Upper lobe of left lung (tissue), 6 donors: ENCODE data around the gene IQCN. TPM values are rescaled to one million over a fixed set of nuclear protein-coding genes. Genes with fewer than 3 reads are reported as not detected.

ENCODE experiments used
- ATAC-seq, 2 donors: fragments of 200-7000 bp; cut with Tn5 transposase; one replicate each; pipeline ENCODE4 v1.9.1; 2022; ENCODE audit warnings: mild to moderate bottlenecking in 2 of 2, moderate library complexity in 2 of 2; ENCODE audit not compliant: low FRiP score in 2 of 2
- DNase-seq, 2 donors: peaks; one replicate each; pipeline ENCODE4 v3.0.0-alpha.2; 2019 to 2020
- H3K27ac ChIP-seq, 4 donors: fragments of 200-600 bp; sonication (generic); one replicate each; pipeline ENCODE4 v1.5.1; 2016 to 2019
- H3K27me3 ChIP-seq, 4 donors: fragments of 200-600 bp; sonication (generic); one replicate each; pipeline ENCODE4 v1.5.1; 2017 to 2019
- H3K36me3 ChIP-seq, 4 donors: fragments of 200-600 bp; sonication (generic); one replicate each; pipeline ENCODE4 v1.5.1; 2016 to 2019
- H3K4me1 ChIP-seq, 4 donors: fragments of 200-600 bp; sonication (generic); one replicate each; pipeline ENCODE4 v1.5.1; 2018 to 2019
- H3K4me3 ChIP-seq, 4 donors: fragments of 200-600 bp; sonication (generic); one replicate each; pipeline ENCODE4 v1.5.1; 2017 to 2019; ENCODE audit warnings: mild to moderate bottlenecking in 2 of 4, moderate library complexity in 1 of 4
- H3K9me3 ChIP-seq, 4 donors: fragments of 200-600 bp; sonication (generic); one replicate each; pipeline ENCODE4 v1.5.1; 2018 to 2019
- CTCF ChIP-seq, 6 experiments: fragments of 450-650 bp in 4 of 6; fragments of 200-600 bp in 2 of 6; sonication (generic) in 2 of 6; IDR thresholded peaks; one replicate each; pipeline ENCODE4 v1.5.1; 2016 to 2019; ENCODE audit warnings: antibody characterized with exemption in 6 of 6
- EP300 ChIP-seq, 4 donors: sonication (generic); formaldehyde crosslinking; IDR thresholded peaks; one replicate each; pipeline ENCODE4 v1.5.1; 2017; ENCODE audit warnings: antibody characterized with exemption in 4 of 4, control low read depth in 2 of 4
- POLR2A ChIP-seq, 4 donors: fragments of 450-650 bp; IDR thresholded peaks; one replicate each; pipeline ENCODE4 v1.5.1; 2016 to 2017; ENCODE audit warnings: antibody characterized with exemption in 4 of 4, mild to moderate bottlenecking in 2 of 4
- POLR2AphosphoS5 ChIP-seq, 2 donors: sonication (generic); formaldehyde crosslinking; IDR thresholded peaks; one replicate each; pipeline ENCODE4 v1.5.1; 2017; ENCODE audit warnings: antibody characterized with exemption in 2 of 2
- WGBS, 2 donors: methylation state at CpG; one replicate each; pipeline ENCODE4 v1.1.5; 2017 to 2018; 5-methylcytosine and 5-hydroxymethylcytosine counted together
- total RNA-seq, 6 donors: library from RNA; depleted of rRNA in 4 of 6; stranded (reverse); fragments of >200 nt in 4 of 6; gene quantifications; one replicate each; pipeline versions ENCODE4 v1.1.0 to v1.2.1, GENCODE V29; 2016 to 2021
- donor health status: DM: no; HTN: no; CAD: no; lungs with moderate emphysema.
- donor health status: DM: no; HTN: yes; CAD: no; lungs with severe emphysema.

Gene IQCN
- total RNA-seq, 6 donors from 2014 or later, result 6.3 to 58.7 (median 11.7) TPM

- Histone ChIP-seq H3K4me1 (peaks cover 0 to 13% (median 6%) of the 10 kb centered on the region in 4 donors), H3K36me3 (peaks cover 0 to 10% (median 3%) of the 10 kb centered on the region in 4 donors), H3K27ac (peak overlapping the region in 1 of 4 donors; percentile 46), H3K9me3 (peaks cover 0 to 3% (median 0%) of the 10 kb centered on the region in 4 donors), H3K4me3 (no peak overlapping the region), H3K27me3 (no peaks in the 10 kb centered on the region)
- 35 to 49% methylated on average over 4 to 5 of the region's 5 CpGs for WGBS, 2 donors
- peak in 1 of 2 donors; percentile 61 for DNase-seq
- TF ChIP-seq EP300 (IDR thresholded peaks at IDR 0.05) (no peak), POLR2AphosphoS5 (IDR thresholded peaks at IDR 0.05) (no peak), POLR2A (IDR thresholded peaks at IDR 0.05) (no peak), CTCF (IDR thresholded peaks at IDR 0.05) (no peak)
- peak; percentile 57 to 60 for ATAC-seq
These were observed 20.5 kb downstream of the IQCN start for GRCh38 chr19:18253716-18254115.

GRCh38 chr19:18253130-18253529, 21.1 kb downstream of the IQCN start:
- Histone ChIP-seq H3K36me3 (peaks cover 0 to 10% (median 3%) of the 10 kb centered on the region in 4 donors), H3K4me3 (no peak overlapping the region), H3K4me1 (peaks cover 0 to 13% (median 8%) of the 10 kb centered on the region in 4 donors), H3K9me3 (peaks cover 0 to 3% (median 0%) of the 10 kb centered on the region in 4 donors), H3K27me3 (no peaks in the 10 kb centered on the region), H3K27ac (no peak overlapping the region)
- TF ChIP-seq EP300 (IDR thresholded peaks at IDR 0.05) (no peak), POLR2A (IDR thresholded peaks at IDR 0.05) (no peak), CTCF (IDR thresholded peaks at IDR 0.05) (no peak), POLR2AphosphoS5 (IDR thresholded peaks at IDR 0.05) (no peak)
- WGBS, 2 donors, result 68 to 82% methylated on average over 4 of the region's 4 CpGs
- DNase-seq, result no peak
- ATAC-seq, result no peak

- Histone ChIP-seq H3K4me1 (peaks cover 0 to 13% (median 8%) of the 10 kb centered on the region in 4 donors), H3K27ac (no peak overlapping the region), H3K36me3 (peaks cover 0 to 4% (median 1%) of the 10 kb centered on the region in 4 donors), H3K9me3 (peaks cover 0 to 3% (median 0%) of the 10 kb centered on the region in 4 donors), H3K4me3 (no peak overlapping the region), H3K27me3 (no peaks in the 10 kb centered on the region)
- no peak for DNase-seq
- ATAC-seq, result no peak
- 64 to 83% methylated on average over 7 of the region's 7 CpGs for WGBS, 2 donors
- TF ChIP-seq POLR2A (IDR thresholded peaks at IDR 0.05) (no peak), POLR2AphosphoS5 (IDR thresholded peaks at IDR 0.05) (no peak), CTCF (IDR thresholded peaks at IDR 0.05) (no peak)
These were observed 21.9 kb downstream of the IQCN start for GRCh38 chr19:18252370-18252717.

- no peak overlapping the region for H3K4me3 ChIP-seq
- ATAC-seq (peak; percentile 55 to 78), DNase-seq (peak in 1 of 2 donors; percentile 68)
- WGBS, 2 donors, result 23 to 27% methylated on average over 20 to 22 of the region's 23 CpGs
- no peak for TF ChIP-seq POLR2AphosphoS5 (IDR thresholded peaks at IDR 0.05)
- peak; percentile 92 to 96 (median 94) for TF ChIP-seq CTCF (IDR thresholded peaks at IDR 0.05)
- no peak for TF ChIP-seq POLR2A (IDR thresholded peaks at IDR 0.05)
- no peak for TF ChIP-seq EP300 (IDR thresholded peaks at IDR 0.05)
- H3K27me3 ChIP-seq, result no peaks in the 10 kb centered on the region
- H3K9me3 ChIP-seq, result peaks cover 0 to 3% (median 0%) of the 10 kb centered on the region in 4 donors
- no peaks in the 10 kb centered on the region for H3K36me3 ChIP-seq
- peaks cover 0 to 13% (median 8%) of the 10 kb centered on the region in 4 donors for H3K4me1 ChIP-seq
- no peak overlapping the region for H3K27ac ChIP-seq
These were observed 22.5 kb downstream of the IQCN start for GRCh38 chr19:18251587-18252369.
